SU-DHL-6 (cell line): ENCODE data around the gene FBXW8.

ENCODE experiments used
- H2AFZ ChIP-seq: fragments of 200-600 bp; sonication (generic); 2 replicates; pipeline ENCODE4 v1.6.1; 2014; ENCODE audit warnings: low read depth, mild to moderate bottlenecking, moderate library complexity, mixed read lengths, antibody characterized with exemption, low read length; ENCODE audit not compliant: severe bottlenecking
- H3F3A ChIP-seq: fragments of 200-600 bp; shearing (Covaris generic); 2 replicates; pipeline ENCODE4 v1.6.0; 2016; ENCODE audit warnings: antibody characterized with exemption, mild to moderate bottlenecking; ENCODE audit not compliant: insufficient read depth
- H3K27ac ChIP-seq: fragments of 200-600 bp; sonication (generic); 2 replicates; pipeline ENCODE4 v1.5.1; 2016; ENCODE audit warnings: low read depth, mild to moderate bottlenecking, low read length, moderate library complexity, mixed read lengths
- H3K27me3 ChIP-seq: fragments of 200-600 bp; sonication (generic), shearing (Covaris generic); 2 replicates; pipeline ENCODE4 v1.6.0; 2014; ENCODE audit warnings: mild to moderate bottlenecking, low read length
- H3K36me3 ChIP-seq: fragments of 200-600 bp; sonication (generic); 2 replicates; pipeline ENCODE4 v1.6.1; 2014; ENCODE audit warnings: mild to moderate bottlenecking, low read length, mixed read lengths
- H3K4me2 ChIP-seq: fragments of 300-600, 200-600 bp; shearing (Covaris generic), sonication (generic); 2 replicates; pipeline ENCODE4 v1.6.0; 2014; ENCODE audit warnings: low read length, low read depth, mild to moderate bottlenecking; ENCODE audit not compliant: poor library complexity, severe bottlenecking
- H3K4me3 ChIP-seq: fragments of 200-600 bp; sonication (generic); 2 replicates; pipeline ENCODE4 v1.5.1; 2014; ENCODE audit warnings: antibody characterized with exemption, low read length, mild to moderate bottlenecking, mixed read lengths; ENCODE audit not compliant: insufficient read depth, poor library complexity, severe bottlenecking
- H3K79me2 ChIP-seq: fragments of 200-600 bp; sonication (generic); 2 replicates; pipeline ENCODE4 v1.6.1; 2014; ENCODE audit warnings: mild to moderate bottlenecking, low read length, moderate library complexity; ENCODE audit not compliant: insufficient read depth
- H3K9ac ChIP-seq: fragments of 200-600 bp; sonication (generic); 2 replicates; pipeline ENCODE4 v1.7.0; 2014; ENCODE audit warnings: mild to moderate bottlenecking, low read length
- H3K9me2 ChIP-seq: fragments of 200-600 bp; sonication (generic); replicated peaks from 2 replicates; pipeline ENCODE4 v1.6.1; 2014; ENCODE audit warnings: low read length; ENCODE audit not compliant: insufficient read depth
- H3K9me3 ChIP-seq: fragments of 200-600 bp; sonication (generic); 2 replicates; pipeline ENCODE4 v1.6.1; 2014; ENCODE audit warnings: low read length, mixed read lengths; ENCODE audit not compliant: insufficient read depth
- H4K20me1 ChIP-seq: fragments of 200-600 bp; sonication (generic); 2 replicates; pipeline ENCODE4 v1.6.1; 2014; ENCODE audit warnings: low read depth, mild to moderate bottlenecking, antibody characterized with exemption, low read length, moderate library complexity, mixed read lengths
- CTCF ChIP-seq: fragments of 200-600 bp; sonication (generic); IDR thresholded peaks from one replicate; pipeline ENCODE4 v1.5.1; 2017; ENCODE audit warnings: antibody characterized with exemption, mild to moderate bottlenecking, low read length, moderate library complexity; ENCODE audit not compliant: insufficient read depth, poor library complexity, severe bottlenecking
- EZH2phosphoT487 ChIP-seq: fragments of 200-600 bp; sonication (generic), shearing (Covaris generic); conservative IDR thresholded peaks from 2 replicates; pipeline ENCODE4 v1.6.1; 2018; ENCODE audit warnings: mild to moderate bottlenecking, antibody characterized with exemption, low read length, moderate library complexity, mixed read lengths

The FBXW8 gene

GRCh38 chr12:117067638-117068037 lies 156.9 kb downstream of the FBXW8 start:
- TF ChIP-seq EZH2phosphoT487 (no peak), CTCF (no peak)
- H3K9ac ChIP-seq, result no peak overlapping the region
- H3F3A ChIP-seq, result no peaks in the 10 kb centered on the region
- H3K4me3 ChIP-seq, result no peak overlapping the region
- H3K9me3 ChIP-seq, result no peaks in the 10 kb centered on the region
- H3K9me2 ChIP-seq, result no peaks in the 10 kb centered on the region
- H3K4me2 ChIP-seq, result no peak overlapping the region
- H3K27ac ChIP-seq, result no peak overlapping the region
- no peaks in the 10 kb centered on the region for H3K36me3 ChIP-seq
- H2AFZ ChIP-seq, result no peak overlapping the region
- no peaks in the 10 kb centered on the region for H3K79me2 ChIP-seq
- no peaks in the 10 kb centered on the region for H4K20me1 ChIP-seq
- no peaks in the 10 kb centered on the region for H3K27me3 ChIP-seq

- H3K27ac ChIP-seq, result no peak overlapping the region
- H3K79me2 ChIP-seq, result no peaks in the 10 kb centered on the region
- no peaks in the 10 kb centered on the region for H3K9me2 ChIP-seq
- TF ChIP-seq CTCF (no peak), EZH2phosphoT487 (no peak)
- no peak overlapping the region for H3K4me2 ChIP-seq
- H3K9me3 ChIP-seq, result no peaks in the 10 kb centered on the region
- no peaks in the 10 kb centered on the region for H3K36me3 ChIP-seq
- H3F3A ChIP-seq, result no peaks in the 10 kb centered on the region
- no peaks in the 10 kb centered on the region for H4K20me1 ChIP-seq
- no peak overlapping the region for H3K4me3 ChIP-seq
- no peak overlapping the region for H2AFZ ChIP-seq
- no peak overlapping the region for H3K9ac ChIP-seq
- no peaks in the 10 kb centered on the region for H3K27me3 ChIP-seq
Observed at GRCh38 chr12:117068492-117068891, 157.7 kb downstream of the FBXW8 start.

GRCh38 chr12:117069101-117069797 lies 158.5 kb downstream of the FBXW8 start:
- H3K27ac ChIP-seq, result no peak overlapping the region
- H3F3A ChIP-seq, result no peaks in the 10 kb centered on the region
- no peaks in the 10 kb centered on the region for H3K79me2 ChIP-seq
- H3K36me3 ChIP-seq, result no peaks in the 10 kb centered on the region
- TF ChIP-seq EZH2phosphoT487 (no peak), CTCF (no peak)
- H2AFZ ChIP-seq, result no peak overlapping the region
- no peaks in the 10 kb centered on the region for H3K9me3 ChIP-seq
- H3K9me2 ChIP-seq, result no peaks in the 10 kb centered on the region
- H3K4me3 ChIP-seq, result no peak overlapping the region
- H4K20me1 ChIP-seq, result no peaks in the 10 kb centered on the region
- no peak overlapping the region for H3K9ac ChIP-seq
- no peaks in the 10 kb centered on the region for H3K27me3 ChIP-seq
- no peak overlapping the region for H3K4me2 ChIP-seq
